Liver (tissue), 9 donors: ENCODE data around the gene LAMTOR1. TPM values are rescaled to one million over a fixed set of nuclear protein-coding genes. Genes with fewer than 3 reads are reported as not detected.
A peak's percentile ranks its signal among the peaks of the same experiment; 100 is the strongest.

Source experiments
- DNase-seq: peaks from one replicate; pipeline ENCODE4 v3.0.0-alpha.2; 2017; ENCODE audit warnings: low spot score
- H3K27ac ChIP-seq, 2 donors: one replicate each; pipeline ENCODE4 v1.7.0; 2013; ENCODE audit warnings: inconsistent platforms in 2 of 2, low read length in 2 of 2, control low read depth in 1 of 2, low read depth in 1 of 2, mild to moderate bottlenecking in 1 of 2
- H3K27me3 ChIP-seq, 4 donors: one replicate each; pipeline versions ENCODE4 v1.6.1 to v1.7.0; 2013; ENCODE audit warnings: low read length in 3 of 4, inconsistent platforms in 1 of 4, mild to moderate bottlenecking in 1 of 4, moderate library complexity in 1 of 4; ENCODE audit not compliant: control insufficient read depth in 4 of 4, insufficient read depth in 4 of 4
- H3K36me3 ChIP-seq, 4 donors: one replicate each; pipeline versions ENCODE4 v1.6.1 to v1.7.0; 2013; ENCODE audit warnings: low read length in 3 of 4, mild to moderate bottlenecking in 3 of 4, low read depth in 1 of 4, moderate library complexity in 1 of 4; ENCODE audit not compliant: control insufficient read depth in 4 of 4, insufficient read depth in 3 of 4
- H3K4me1 ChIP-seq, 4 donors: one replicate each; pipeline versions ENCODE4 v1.6.1 to v1.7.0; 2013; ENCODE audit warnings: low read length in 3 of 4, mild to moderate bottlenecking in 3 of 4, moderate library complexity in 1 of 4; ENCODE audit not compliant: control insufficient read depth in 4 of 4, insufficient read depth in 4 of 4
- H3K4me3 ChIP-seq, 3 donors: one replicate each; pipeline versions ENCODE4 v1.6.1 to v1.7.0; 2013; ENCODE audit warnings: low read length in 3 of 3, control low read depth in 1 of 3, low read depth in 1 of 3, mild to moderate bottlenecking in 1 of 3
- H3K9ac ChIP-seq, 2 donors: one replicate each; pipeline ENCODE4 v1.7.0; 2013; ENCODE audit warnings: low read length in 2 of 2, mild to moderate bottlenecking in 2 of 2, moderate library complexity in 2 of 2, control low read depth in 1 of 2, low read depth in 1 of 2
- H3K9me3 ChIP-seq, 4 donors: one replicate each; pipeline versions ENCODE4 v1.6.1 to v1.7.0; 2013; ENCODE audit warnings: low read length in 3 of 4; ENCODE audit not compliant: control insufficient read depth in 4 of 4
- EGR1 ChIP-seq, 2 donors: IDR thresholded peaks; 2 replicates each; pipeline ENCODE4 v1.6.1; 2016 to 2018; ENCODE audit warnings: antibody characterized with exemption in 2 of 2, low read depth in 2 of 2
- FOXA1 ChIP-seq: IDR thresholded peaks from 2 replicates; pipeline ENCODE4 v1.6.1; 2016; ENCODE audit warnings: antibody characterized with exemption
- FOXA2 ChIP-seq: IDR thresholded peaks from 2 replicates; pipeline ENCODE4 v1.6.1; 2016; ENCODE audit warnings: antibody characterized with exemption
- GABPA ChIP-seq, 2 donors: IDR thresholded peaks in 1 of 2; conservative IDR thresholded peaks in 1 of 2; 2 replicates each; pipeline ENCODE4 v1.6.1; 2016; ENCODE audit warnings: antibody characterized with exemption in 2 of 2, mild to moderate bottlenecking in 1 of 2, moderate library complexity in 1 of 2
- HNF4G ChIP-seq: IDR thresholded peaks from 2 replicates; pipeline ENCODE4 v1.6.1; 2016; ENCODE audit warnings: antibody characterized with exemption
- JUND ChIP-seq, 2 donors: IDR thresholded peaks; 2 replicates each; pipeline ENCODE4 v1.6.1; 2016; ENCODE audit warnings: antibody characterized with exemption in 2 of 2
- MAX ChIP-seq: IDR thresholded peaks from 2 replicates; pipeline ENCODE4 v1.6.1; 2016; ENCODE audit warnings: antibody characterized with exemption
- RAD21 ChIP-seq, 2 donors: IDR thresholded peaks; 2 replicates each; pipeline ENCODE4 v1.6.1; 2016; ENCODE audit warnings: antibody characterized with exemption in 2 of 2, mild to moderate bottlenecking in 2 of 2
- RXRA ChIP-seq, 2 donors: IDR thresholded peaks; 2 replicates each; pipeline ENCODE4 v1.6.1; 2017 to 2018; ENCODE audit warnings: antibody characterized with exemption in 2 of 2, mild to moderate bottlenecking in 1 of 2
- SP1 ChIP-seq: IDR thresholded peaks from 2 replicates; pipeline ENCODE4 v1.6.1; 2018; ENCODE audit warnings: antibody characterized with exemption, mild to moderate bottlenecking
- TAF1 ChIP-seq: conservative IDR thresholded peaks from 2 replicates; pipeline ENCODE4 v1.6.1; 2016; ENCODE audit warnings: antibody characterized with exemption, mild to moderate bottlenecking
- YY1 ChIP-seq: IDR thresholded peaks from 2 replicates; pipeline ENCODE4 v1.6.1; 2016; ENCODE audit warnings: antibody characterized with exemption, mild to moderate bottlenecking
- WGBS: extraction: QIAGEN DNeasy Blood & Tissue Kit; methylation state at CpG from one replicate; pipeline ENCODE4 v1.1.7; 2013; 5-methylcytosine and 5-hydroxymethylcytosine counted together
- polyA plus RNA-seq, 2 donors: library from polyadenylated mRNA; stranded (reverse) in 1 of 2; unstranded in 1 of 2; fragments of 200-250 nt in 1 of 2; fragments of >200 nt in 1 of 2; fragmentation: Nextera tagmentation in 1 of 2; extraction: Ambion mirVana in 1 of 2; gene quantifications; one replicate each; pipeline versions ENCODE4 v1.2.1 to v1.2.3, GENCODE V29; 2013 to 2015
- total RNA-seq, 2 donors: library from RNA; depleted of rRNA; stranded (reverse); fragments of >200 nt; gene quantifications; one replicate each; pipeline ENCODE4 v1.2.3, GENCODE V29; 2014
- TF ChIP-seq, protein P1 (sequence below): IDR thresholded peaks from 2 replicates; pipeline ENCODE4 v1.6.1; 2016; ENCODE audit warnings: antibody characterized with exemption, mild to moderate bottlenecking
- TF ChIP-seq, protein P2 (sequence below): fragments of 150-350 bp; IDR thresholded peaks from 2 replicates; pipeline ENCODE4 v1.5.1; 2017; ENCODE audit warnings: improper control_type of control experiment, low read depth, low read length; ENCODE audit not compliant: missing input control
- TF ChIP-seq, protein P3 (sequence below): IDR thresholded peaks from 2 replicates; pipeline ENCODE4 v1.6.1; 2016; ENCODE audit warnings: antibody characterized with exemption
- donor health status: healthy.
- donor health status: healthy.
- donor health status: healthy.
- donor health status: healthy.
- donor health status: healthy.

LAMTOR1 gene
- total and polyA plus RNA-seq, 4 donors = 30.5 to 74.0 (median 58.6) TPM

- Histone ChIP-seq H3K27me3 (no peaks in the 10 kb centered on the region), H3K9ac (no peak overlapping the region), H3K9me3 (no peaks in the 10 kb centered on the region), H3K27ac (no peak overlapping the region), H3K4me3 (no peak overlapping the region), H3K36me3 (no peaks in the 10 kb centered on the region), H3K4me1 (peaks cover 0 to 12% (median 3%) of the 10 kb centered on the region in 4 donors)
- WGBS = 91% methylated on average over 1 of the region's 1 CpG
- no peak for TF ChIP-seq GABPA (IDR thresholded peaks at IDR 0.05 in 1 of 2, conservative IDR thresholded peaks at IDR 0.05 in 1 of 2)
- no peak for TF ChIP-seq MAX
- TF ChIP-seq RXRA (IDR thresholded peaks at IDR 0.05) = no peak
- TF ChIP-seq SP1 = no peak
- no peak for TF ChIP-seq FOXA1
- no peak for TF ChIP-seq HNF4G
- no peak for TF ChIP-seq JUND (IDR thresholded peaks at IDR 0.05)
- DNase-seq = no peak
These were observed 28.0 kb downstream of the LAMTOR1 start for GRCh38 chr11:72075109-72075508.

- no peaks in the 10 kb centered on the region for H3K9me3 ChIP-seq
- H3K4me1 ChIP-seq = peaks cover 0 to 14% (median 7%) of the 10 kb centered on the region in 4 donors
- no peak for TF ChIP-seq JUND (IDR thresholded peaks at IDR 0.05)
- TF ChIP-seq RAD21 (IDR thresholded peaks at IDR 0.05) = no peak
- TF ChIP-seq, protein P1, sequence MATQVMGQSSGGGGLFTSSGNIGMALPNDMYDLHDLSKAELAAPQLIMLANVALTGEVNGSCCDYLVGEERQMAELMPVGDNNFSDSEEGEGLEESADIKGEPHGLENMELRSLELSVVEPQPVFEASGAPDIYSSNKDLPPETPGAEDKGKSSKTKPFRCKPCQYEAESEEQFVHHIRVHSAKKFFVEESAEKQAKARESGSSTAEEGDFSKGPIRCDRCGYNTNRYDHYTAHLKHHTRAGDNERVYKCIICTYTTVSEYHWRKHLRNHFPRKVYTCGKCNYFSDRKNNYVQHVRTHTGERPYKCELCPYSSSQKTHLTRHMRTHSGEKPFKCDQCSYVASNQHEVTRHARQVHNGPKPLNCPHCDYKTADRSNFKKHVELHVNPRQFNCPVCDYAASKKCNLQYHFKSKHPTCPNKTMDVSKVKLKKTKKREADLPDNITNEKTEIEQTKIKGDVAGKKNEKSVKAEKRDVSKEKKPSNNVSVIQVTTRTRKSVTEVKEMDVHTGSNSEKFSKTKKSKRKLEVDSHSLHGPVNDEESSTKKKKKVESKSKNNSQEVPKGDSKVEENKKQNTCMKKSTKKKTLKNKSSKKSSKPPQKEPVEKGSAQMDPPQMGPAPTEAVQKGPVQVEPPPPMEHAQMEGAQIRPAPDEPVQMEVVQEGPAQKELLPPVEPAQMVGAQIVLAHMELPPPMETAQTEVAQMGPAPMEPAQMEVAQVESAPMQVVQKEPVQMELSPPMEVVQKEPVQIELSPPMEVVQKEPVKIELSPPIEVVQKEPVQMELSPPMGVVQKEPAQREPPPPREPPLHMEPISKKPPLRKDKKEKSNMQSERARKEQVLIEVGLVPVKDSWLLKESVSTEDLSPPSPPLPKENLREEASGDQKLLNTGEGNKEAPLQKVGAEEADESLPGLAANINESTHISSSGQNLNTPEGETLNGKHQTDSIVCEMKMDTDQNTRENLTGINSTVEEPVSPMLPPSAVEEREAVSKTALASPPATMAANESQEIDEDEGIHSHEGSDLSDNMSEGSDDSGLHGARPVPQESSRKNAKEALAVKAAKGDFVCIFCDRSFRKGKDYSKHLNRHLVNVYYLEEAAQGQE = no peak
- no peak for TF ChIP-seq FOXA1
- TF ChIP-seq, protein P2, sequence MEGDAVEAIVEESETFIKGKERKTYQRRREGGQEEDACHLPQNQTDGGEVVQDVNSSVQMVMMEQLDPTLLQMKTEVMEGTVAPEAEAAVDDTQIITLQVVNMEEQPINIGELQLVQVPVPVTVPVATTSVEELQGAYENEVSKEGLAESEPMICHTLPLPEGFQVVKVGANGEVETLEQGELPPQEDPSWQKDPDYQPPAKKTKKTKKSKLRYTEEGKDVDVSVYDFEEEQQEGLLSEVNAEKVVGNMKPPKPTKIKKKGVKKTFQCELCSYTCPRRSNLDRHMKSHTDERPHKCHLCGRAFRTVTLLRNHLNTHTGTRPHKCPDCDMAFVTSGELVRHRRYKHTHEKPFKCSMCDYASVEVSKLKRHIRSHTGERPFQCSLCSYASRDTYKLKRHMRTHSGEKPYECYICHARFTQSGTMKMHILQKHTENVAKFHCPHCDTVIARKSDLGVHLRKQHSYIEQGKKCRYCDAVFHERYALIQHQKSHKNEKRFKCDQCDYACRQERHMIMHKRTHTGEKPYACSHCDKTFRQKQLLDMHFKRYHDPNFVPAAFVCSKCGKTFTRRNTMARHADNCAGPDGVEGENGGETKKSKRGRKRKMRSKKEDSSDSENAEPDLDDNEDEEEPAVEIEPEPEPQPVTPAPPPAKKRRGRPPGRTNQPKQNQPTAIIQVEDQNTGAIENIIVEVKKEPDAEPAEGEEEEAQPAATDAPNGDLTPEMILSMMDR = no peak
- TF ChIP-seq YY1 = no peak
- TF ChIP-seq GABPA (IDR thresholded peaks at IDR 0.05 in 1 of 2, conservative IDR thresholded peaks at IDR 0.05 in 1 of 2) = no peak
- TF ChIP-seq EGR1 (IDR thresholded peaks at IDR 0.05; ENCODE audit: low read depth in 2 of 2) = no peak
- TF ChIP-seq MAX = no peak
- H3K27ac ChIP-seq = no peak overlapping the region
- H3K9ac ChIP-seq = no peak overlapping the region
- H3K36me3 ChIP-seq = no peaks in the 10 kb centered on the region
- 82% methylated on average over 3 of the region's 3 CpGs for WGBS
- DNase-seq = no peak
- H3K4me3 ChIP-seq = no peak overlapping the region
- no peaks in the 10 kb centered on the region for H3K27me3 ChIP-seq
These were observed 30.7 kb downstream of the LAMTOR1 start for GRCh38 chr11:72072348-72072747.

DNA sequence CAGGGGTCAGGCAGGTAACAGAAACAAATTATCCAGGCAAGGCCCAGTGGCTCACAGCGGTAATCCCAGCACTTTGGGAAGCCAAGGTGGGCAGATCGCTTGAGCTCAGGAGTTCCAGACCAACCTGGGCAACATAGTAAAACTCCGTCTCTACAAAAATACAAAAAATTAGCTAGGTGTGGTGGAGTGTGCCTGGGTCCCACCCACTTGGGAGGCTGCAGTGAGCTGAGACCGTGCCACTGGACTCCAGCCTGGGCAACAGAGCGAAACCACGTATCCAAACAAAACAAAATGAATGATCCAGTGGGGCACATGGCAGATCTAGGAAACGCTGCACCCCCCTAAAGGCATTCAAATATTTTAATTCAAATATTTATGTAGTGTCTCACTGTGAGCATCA lies 32.6 kb downstream of the LAMTOR1 start:
- Histone ChIP-seq H3K9ac (no peak overlapping the region), H3K36me3 (peaks cover 0 to 3% (median 0%) of the 10 kb centered on the region in 4 donors)
- 98% methylated on average over 7 of the region's 7 CpGs for WGBS
- TF ChIP-seq, protein P3, sequence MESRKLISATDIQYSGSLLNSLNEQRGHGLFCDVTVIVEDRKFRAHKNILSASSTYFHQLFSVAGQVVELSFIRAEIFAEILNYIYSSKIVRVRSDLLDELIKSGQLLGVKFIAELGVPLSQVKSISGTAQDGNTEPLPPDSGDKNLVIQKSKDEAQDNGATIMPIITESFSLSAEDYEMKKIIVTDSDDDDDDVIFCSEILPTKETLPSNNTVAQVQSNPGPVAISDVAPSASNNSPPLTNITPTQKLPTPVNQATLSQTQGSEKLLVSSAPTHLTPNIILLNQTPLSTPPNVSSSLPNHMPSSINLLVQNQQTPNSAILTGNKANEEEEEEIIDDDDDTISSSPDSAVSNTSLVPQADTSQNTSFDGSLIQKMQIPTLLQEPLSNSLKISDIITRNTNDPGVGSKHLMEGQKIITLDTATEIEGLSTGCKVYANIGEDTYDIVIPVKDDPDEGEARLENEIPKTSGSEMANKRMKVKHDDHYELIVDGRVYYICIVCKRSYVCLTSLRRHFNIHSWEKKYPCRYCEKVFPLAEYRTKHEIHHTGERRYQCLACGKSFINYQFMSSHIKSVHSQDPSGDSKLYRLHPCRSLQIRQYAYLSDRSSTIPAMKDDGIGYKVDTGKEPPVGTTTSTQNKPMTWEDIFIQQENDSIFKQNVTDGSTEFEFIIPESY = no peak
- TF ChIP-seq TAF1 (no peak), FOXA1 (no peak), FOXA2 (no peak), RXRA (IDR thresholded peaks at IDR 0.05) (no peak)
- TF ChIP-seq, protein P1 = no peak

More for the DNA sequence above, 32.6 kb downstream of the LAMTOR1 start:
- H3K27me3 ChIP-seq = no peaks in the 10 kb centered on the region
- H3K4me3 ChIP-seq = no peak overlapping the region
- H3K9me3 ChIP-seq = no peaks in the 10 kb centered on the region
- H3K4me1 ChIP-seq = peaks cover 0 to 14% (median 7%) of the 10 kb centered on the region in 4 donors
- peak overlapping the region; percentile 21 to 58 for H3K27ac ChIP-seq
- DNase-seq = no peak
